Gastroesophageal sphincter (tissue), 3 donors: Measurements from ENCODE around the gene LHFPL5.

Experiments
- EP300 ChIP-seq: sonication (generic); formaldehyde crosslinking; IDR thresholded peaks from one replicate; pipeline ENCODE4 v1.6.1; 2017; ENCODE audit warnings: antibody characterized with exemption, mild to moderate bottlenecking
- TF ChIP-seq, protein P1 (sequence below), 4 experiments: fragments of 200-600 bp in 2 of 4; fragments of 450-650 bp in 2 of 4; sonication (generic) in 1 of 4; IDR thresholded peaks; one replicate each; pipeline ENCODE4 v1.5.1; 2017 to 2019; ENCODE audit warnings: antibody characterized with exemption in 4 of 4, mild to moderate bottlenecking in 2 of 4, moderate library complexity in 2 of 4

- TF ChIP-seq, protein P1, sequence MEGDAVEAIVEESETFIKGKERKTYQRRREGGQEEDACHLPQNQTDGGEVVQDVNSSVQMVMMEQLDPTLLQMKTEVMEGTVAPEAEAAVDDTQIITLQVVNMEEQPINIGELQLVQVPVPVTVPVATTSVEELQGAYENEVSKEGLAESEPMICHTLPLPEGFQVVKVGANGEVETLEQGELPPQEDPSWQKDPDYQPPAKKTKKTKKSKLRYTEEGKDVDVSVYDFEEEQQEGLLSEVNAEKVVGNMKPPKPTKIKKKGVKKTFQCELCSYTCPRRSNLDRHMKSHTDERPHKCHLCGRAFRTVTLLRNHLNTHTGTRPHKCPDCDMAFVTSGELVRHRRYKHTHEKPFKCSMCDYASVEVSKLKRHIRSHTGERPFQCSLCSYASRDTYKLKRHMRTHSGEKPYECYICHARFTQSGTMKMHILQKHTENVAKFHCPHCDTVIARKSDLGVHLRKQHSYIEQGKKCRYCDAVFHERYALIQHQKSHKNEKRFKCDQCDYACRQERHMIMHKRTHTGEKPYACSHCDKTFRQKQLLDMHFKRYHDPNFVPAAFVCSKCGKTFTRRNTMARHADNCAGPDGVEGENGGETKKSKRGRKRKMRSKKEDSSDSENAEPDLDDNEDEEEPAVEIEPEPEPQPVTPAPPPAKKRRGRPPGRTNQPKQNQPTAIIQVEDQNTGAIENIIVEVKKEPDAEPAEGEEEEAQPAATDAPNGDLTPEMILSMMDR (IDR thresholded peaks at IDR 0.05): no peak
- no peak for TF ChIP-seq EP300
Observed at GRCh38 chr6:35781290-35781689, 23.9 kb upstream of the LHFPL5 start.
